H1 (cell line): ENCODE results near the gene AP5M1. TPM values are rescaled to one million over a fixed set of nuclear protein-coding genes. Genes with fewer than 3 reads are reported as not detected.

ENCODE experiments used
- CTCF ChIA-PET: fragments of 300-600 bp; sonication (Branson Sonifier 250); formaldehyde crosslinking; loops from one replicate; lab custom pipeline; 2021; ENCODE audit not compliant: partially characterized antibody; lab: Charles Lee
- POLR2A ChIA-PET: fragments of 300-600 bp; sonication (Branson Sonifier 250); formaldehyde crosslinking; loops from one replicate; lab custom pipeline; 2021; ENCODE audit warnings: inconsistent platforms; ENCODE audit not compliant: partially characterized antibody; lab: Charles Lee
- DNase-seq, 2 experiments: peaks; one replicate each; pipeline versions ENCODE4 v3.0.0 to v3.0.0-alpha.2; 2010 to 2022; ENCODE audit warnings: low spot score in 2 of 2, low read depth in 1 of 2, mixed read lengths in 1 of 2
- FAIRE-seq: peaks from 2 replicates; lab custom pipeline; 2011; peaks lifted over from hg19 to GRCh38; lab: Jason Lieb, UNC
- H2AFZ ChIP-seq: 2 replicates; pipeline ENCODE4 v1.8.1; 2012; ENCODE audit warnings: low read length, inconsistent platforms
- H2AK5ac ChIP-seq: 2 replicates; pipeline ENCODE4 v1.6.1; 2013; ENCODE audit warnings: low read depth, low read length
- H2BK120ac ChIP-seq: replicated peaks from 2 replicates; pipeline ENCODE3; 2013; ENCODE audit warnings: low read depth, low read length, inconsistent platforms
- H2BK12ac ChIP-seq: 2 replicates; pipeline ENCODE4 v1.6.1; 2013; ENCODE audit warnings: low read depth, low read length
- H2BK15ac ChIP-seq: 2 replicates; pipeline ENCODE4 v1.6.1; 2013; ENCODE audit warnings: low read length
- H2BK20ac ChIP-seq: 2 replicates; pipeline ENCODE4 v1.6.1; 2013; ENCODE audit warnings: low read length
- H2BK5ac ChIP-seq: 2 replicates; pipeline ENCODE4 v1.6.1; 2013; ENCODE audit warnings: low read depth, low read length
- H3K14ac ChIP-seq: 2 replicates; pipeline ENCODE4 v1.6.1; 2013; ENCODE audit warnings: inconsistent platforms; ENCODE audit not compliant: insufficient read length
- H3K18ac ChIP-seq: 2 replicates; pipeline ENCODE4 v1.6.1; 2013; ENCODE audit warnings: low read length; ENCODE audit errors: extremely low read depth
- H3K23ac ChIP-seq: 2 replicates; pipeline ENCODE4 v1.6.1; 2013; ENCODE audit warnings: inconsistent platforms; ENCODE audit not compliant: insufficient read length
- H3K23me2 ChIP-seq: 2 replicates; pipeline ENCODE4 v1.6.1; 2013; ENCODE audit warnings: low read depth, low read length
- H3K27ac ChIP-seq: 2 replicates; pipeline ENCODE4 v1.6.1; 2011; ENCODE audit warnings: low read depth, low read length, inconsistent platforms
- H3K27me3 ChIP-seq, 4 experiments: replicated peaks in 1 of 4; 1 replicate in 1 of 4; 2 replicates in 3 of 4; pipeline versions ENCODE4 v1.6.1 to v1.8.1; 2011 to 2013; ENCODE audit warnings: low read length in 3 of 4, mild to moderate bottlenecking in 3 of 4, inconsistent platforms in 2 of 4, mixed read lengths in 2 of 4, moderate library complexity in 1 of 4; ENCODE audit not compliant: control insufficient read depth in 3 of 4, insufficient read depth in 3 of 4; ENCODE audit errors: extremely low read depth in 1 of 4
- H3K36me3 ChIP-seq, 4 experiments: 2 replicates each; pipeline versions ENCODE4 v1.6.1 to v1.8.1; 2011 to 2013; ENCODE audit warnings: mild to moderate bottlenecking in 4 of 4, low read length in 3 of 4, moderate library complexity in 2 of 4, control low read depth in 1 of 4, inconsistent platforms in 1 of 4; ENCODE audit not compliant: insufficient read depth in 4 of 4, control insufficient read depth in 2 of 4
- H3K4ac ChIP-seq: replicated peaks from 2 replicates; pipeline ENCODE3; 2013; ENCODE audit warnings: low read length, low read depth, mixed read lengths, inconsistent platforms; ENCODE audit not compliant: insufficient read length
- H3K4me1 ChIP-seq, 4 experiments: replicated peaks in 1 of 4; 1 replicate in 1 of 4; 2 replicates in 3 of 4; pipeline versions ENCODE4 v1.6.1 to v1.8.1; 2011 to 2013; ENCODE audit warnings: low read length in 3 of 4, inconsistent platforms in 2 of 4, mixed read lengths in 1 of 4; ENCODE audit not compliant: insufficient read depth in 4 of 4, control insufficient read depth in 3 of 4
- H3K4me2 ChIP-seq, 2 experiments: 2 replicates each; pipeline versions ENCODE4 v1.6.1 to v1.8.1; 2011 to 2013; ENCODE audit warnings: low read depth in 2 of 2, low read length in 2 of 2, control low read depth in 1 of 2, inconsistent platforms in 1 of 2, mild to moderate bottlenecking in 1 of 2; ENCODE audit not compliant: insufficient read depth in 1 of 2
- H3K4me3 ChIP-seq, 4 experiments: fragments of 200-600, 300-600 bp in 1 of 4; sonication (generic), shearing (Covaris generic), sonication (Bioruptor Twin) in 1 of 4; 2 replicates each; pipeline versions ENCODE4 v1.5.1 to v1.8.1; 2011 to 2016; ENCODE audit warnings: low read length in 4 of 4, low read depth in 3 of 4, control low read depth in 2 of 4, inconsistent platforms in 2 of 4, mild to moderate bottlenecking in 2 of 4, mixed read lengths in 1 of 4, moderate library complexity in 1 of 4; ENCODE audit not compliant: insufficient read depth in 2 of 4; ENCODE audit errors: extremely low read depth in 1 of 4
- H3K56ac ChIP-seq: replicated peaks from 2 replicates; pipeline ENCODE3; 2013; ENCODE audit warnings: low read depth, mild to moderate bottlenecking, mixed read lengths, low read length, inconsistent platforms; ENCODE audit not compliant: insufficient read length
- H3K79me1 ChIP-seq: 2 replicates; pipeline ENCODE4 v1.6.1; 2013; ENCODE audit warnings: low read depth, low read length, control low read depth
- H3K79me2 ChIP-seq, 2 experiments: 2 replicates each; pipeline versions ENCODE4 v1.6.1 to v1.8.1; 2012 to 2013; ENCODE audit warnings: low read length in 2 of 2, mild to moderate bottlenecking in 2 of 2, inconsistent platforms in 1 of 2; ENCODE audit not compliant: insufficient read depth in 2 of 2, control insufficient read depth in 1 of 2
- H3K9ac ChIP-seq, 4 experiments: replicated peaks in 1 of 4; 1 replicate in 1 of 4; 2 replicates in 3 of 4; pipeline versions ENCODE4 v1.6.1 to v1.8.1; 2011 to 2013; ENCODE audit warnings: low read depth in 3 of 4, low read length in 3 of 4, control low read depth in 2 of 4, mild to moderate bottlenecking in 2 of 4, moderate library complexity in 2 of 4, inconsistent platforms in 1 of 4; ENCODE audit errors: extremely low read depth in 1 of 4
- H3K9me3 ChIP-seq, 2 experiments: 2 replicates each; pipeline versions ENCODE4 v1.6.1 to v1.8.1; 2012 to 2013; ENCODE audit warnings: mild to moderate bottlenecking in 2 of 2, moderate library complexity in 2 of 2, control low read depth in 1 of 2, inconsistent platforms in 1 of 2, low read depth in 1 of 2, low read length in 1 of 2, mixed read lengths in 1 of 2; ENCODE audit not compliant: insufficient read depth in 2 of 2
- H4K20me1 ChIP-seq, 2 experiments: replicated peaks in 1 of 2; 2 replicates each; pipeline versions ENCODE3 to v1.8.1; 2011 to 2013; ENCODE audit warnings: inconsistent platforms in 2 of 2, low read length in 2 of 2, mild to moderate bottlenecking in 1 of 2; ENCODE audit not compliant: insufficient read depth in 2 of 2, control insufficient read depth in 1 of 2
- H4K5ac ChIP-seq: 2 replicates; pipeline ENCODE4 v1.6.1; 2013; ENCODE audit warnings: low read length, low read depth, mixed read lengths, inconsistent platforms; ENCODE audit not compliant: insufficient read length
- H4K8ac ChIP-seq: 2 replicates; pipeline ENCODE4 v1.8.0; 2013; ENCODE audit warnings: mild to moderate bottlenecking, moderate library complexity, low read length, inconsistent platforms; ENCODE audit not compliant: insufficient read depth; ENCODE audit errors: extremely low read depth
- H4K91ac ChIP-seq: replicated peaks from 2 replicates; pipeline ENCODE3; 2013; ENCODE audit warnings: low read length, mixed read lengths, inconsistent platforms; ENCODE audit not compliant: insufficient read length
- CHD1 ChIP-seq: IDR thresholded peaks from 2 replicates; pipeline ENCODE4 v1.6.1; 2012; ENCODE audit warnings: low read depth, low read length, improper control_type of control experiment
- HDAC6 ChIP-seq: IDR thresholded peaks from one replicate; pipeline ENCODE4 v1.7.1; 2012; ENCODE audit warnings: low read depth, mild to moderate bottlenecking, inconsistent platforms, low read length, moderate library complexity
- KDM1A ChIP-seq: fragments of 200-600, 300-600 bp; sonication (generic); IDR thresholded peaks from 2 replicates; pipeline ENCODE4 v1.7.1; 2016; ENCODE audit warnings: mild to moderate bottlenecking, low read length, borderline replicate concordance
- RAD21 ChIP-seq, 2 experiments: IDR thresholded peaks in 1 of 2; conservative IDR thresholded peaks in 1 of 2; 2 replicates each; pipeline ENCODE4 v1.6.1; 2011; ENCODE audit warnings: low read depth in 2 of 2, low read length in 2 of 2, improper control_type of control experiment in 1 of 2, inconsistent platforms in 1 of 2, mild to moderate bottlenecking in 1 of 2, moderate library complexity in 1 of 2
- RBBP5 ChIP-seq: IDR thresholded peaks from 2 replicates; pipeline ENCODE4 v1.7.1; 2012; ENCODE audit warnings: low read depth, mild to moderate bottlenecking, inconsistent platforms, low read length, moderate library complexity, borderline replicate concordance
- SUZ12 ChIP-seq: fragments of 200-600 bp; sonication (generic); IDR thresholded peaks from 2 replicates; pipeline ENCODE4 v1.6.1; 2012; ENCODE audit warnings: mild to moderate bottlenecking, inconsistent platforms, low read length, moderate library complexity, mixed read lengths
- TAF7 ChIP-seq: optimal IDR thresholded peaks from 2 replicates; pipeline ENCODE3; 2011; ENCODE audit warnings: low read depth, mild to moderate bottlenecking, inconsistent platforms, low read length, moderate library complexity, borderline replicate concordance
- TBP ChIP-seq: IDR thresholded peaks from 2 replicates; pipeline ENCODE4 v1.6.1; 2011; ENCODE audit warnings: low read depth, low read length, improper control_type of control experiment
- TCF12 ChIP-seq: IDR thresholded peaks from 2 replicates; pipeline ENCODE4 v1.6.1; 2011; ENCODE audit warnings: low read depth, mild to moderate bottlenecking, low read length
- WGBS, 2 experiments: shearing (Covaris generic) in 1 of 2; methylation state at CpG; one replicate each; pipeline versions ENCODE4 v1.1.6 to v1.1.7; 2013 to 2015; ENCODE audit warnings: low lambda C conversion rate in 2 of 2, mixed read lengths in 2 of 2, inconsistent platforms in 1 of 2, low coverage in 1 of 2, missing lambda C conversion rate in 1 of 2; ENCODE audit not compliant: insufficient replicate concordance in 2 of 2, insufficient coverage in 1 of 2, insufficient read length in 1 of 2; ENCODE audit errors: extremely low coverage in 1 of 2, missing lambda C conversion rate in 1 of 2; 5-methylcytosine and 5-hydroxymethylcytosine counted together
- polyA plus RNA-seq, 7 experiments: library from polyadenylated mRNA; depleted of rRNA in 3 of 7; stranded (reverse) in 5 of 7; unstranded in 2 of 7; fragments of >200 nt in 5 of 7; fragments of 200-250 nt in 2 of 7; gene quantifications; 1 replicate in 5 of 7; 2 replicates in 1 of 7; 4 replicates in 1 of 7; pipeline versions ENCODE4 v1.2.1 to v1.2.3, GENCODE V29; 2011 to 2013; ENCODE audit warnings: missing spikeins in 2 of 7, mixed read lengths in 2 of 7
- total RNA-seq: library from RNA; stranded (reverse); fragmentation: NEBNext Ultra II Directional; extraction: Animal tissue kit (Norgen Biotek cat#: 25700); gene quantifications from 2 replicates; pipeline ENCODE4 v1.2.1, GENCODE V29; 2021

AP5M1 gene
- total and polyA plus RNA-seq, 2 of the 8 experiments (the other 6 are each of a cell fraction or from before 2014, with no cell fraction given), result 20.9 to 51.9 TPM

GRCh38 chr14:57299511-57299910 lies 30.7 kb downstream of the AP5M1 start:
- no peak overlapping the region for H3K4ac ChIP-seq

More at GRCh38 chr14:57299511-57299910, 30.7 kb downstream of the AP5M1 start:
- H2BK120ac ChIP-seq, result no peak overlapping the region
- H3K14ac ChIP-seq, result no peak overlapping the region
- H3K23ac ChIP-seq, result no peak overlapping the region
- H3K79me2 ChIP-seq, result no peaks in the 10 kb centered on the region
- H4K91ac ChIP-seq, result no peak overlapping the region
- FAIRE-seq, result no peak
- H4K5ac ChIP-seq, result no peak overlapping the region
- no peak overlapping the region for H2BK12ac ChIP-seq
- no peak overlapping the region for H2BK15ac ChIP-seq
- no peak overlapping the region for H2BK20ac ChIP-seq
- H3K9ac ChIP-seq, result no peak overlapping the region
- H4K8ac ChIP-seq, result no peak overlapping the region
- ChIA-PET POLR2A (no interaction called here), CTCF (interaction anchor here (1.4 to 2.5 kb wide), 2 partner anchors 10 to 18 kb away, joined by 4 to 8 read pairs; no protein-coding TSS in a partner anchor)
- no peak for TF ChIP-seq TCF12
- no peak for TF ChIP-seq RAD21 (IDR thresholded peaks at IDR 0.05 in 1 of 2, conservative IDR thresholded peaks at IDR 0.05 in 1 of 2; ENCODE audit: low read depth in 2 of 2, low read length in 2 of 2)
- TF ChIP-seq RBBP5, result no peak
- TF ChIP-seq CHD1, result no peak
- TF ChIP-seq HDAC6, result no peak
- TF ChIP-seq SUZ12, result no peak
- TF ChIP-seq TAF7, result no peak
- TF ChIP-seq TBP, result no peak
- TF ChIP-seq KDM1A, result no peak
- no peaks in the 10 kb centered on the region for H3K23me2 ChIP-seq
- WGBS, 2 experiments, result 90% methylated on average over 3 of the region's 3 CpGs; no CpG with 5 or more reads in 1 of the 2 experiments
- no peak overlapping the region for H3K4me3 ChIP-seq
- no peak overlapping the region for H2AFZ ChIP-seq
- no peak overlapping the region for H3K4me2 ChIP-seq
- H3K27me3 ChIP-seq, result no peaks in the 10 kb centered on the region
- no peak overlapping the region for H3K18ac ChIP-seq
- no peak overlapping the region for H2BK5ac ChIP-seq
- H4K20me1 ChIP-seq, result no peaks in the 10 kb centered on the region
- H3K9me3 ChIP-seq, result no peaks in the 10 kb centered on the region
- H3K4me1 ChIP-seq, result no peaks in the 10 kb centered on the region
- no peak overlapping the region for H3K56ac ChIP-seq
- H3K79me1 ChIP-seq, result no peaks in the 10 kb centered on the region
- no peaks in the 10 kb centered on the region for H3K36me3 ChIP-seq
- H2AK5ac ChIP-seq, result no peak overlapping the region
- no peak for DNase-seq
- H3K27ac ChIP-seq, result no peak overlapping the region
